Tibial artery (tissue), 4 donors: ENCODE data around the gene RBM45.

ENCODE experiments used
- DNase-seq, 2 donors: peaks; one replicate each; pipeline ENCODE4 v3.0.0-alpha.2; 2019
- H3K27ac ChIP-seq, 2 donors: fragments of 200-600 bp; sonication (generic) in 1 of 2; 1 replicate in 1 of 2; 2 replicates in 1 of 2; pipeline ENCODE4 v1.5.1; 2018 to 2019; ENCODE audit warnings: mild to moderate bottlenecking in 1 of 2
- H3K27me3 ChIP-seq, 2 donors: fragments of 200-600 bp; sonication (generic) in 1 of 2; one replicate each; pipeline versions ENCODE4 v1.5.1 to v1.6.0; 2016 to 2019
- H3K36me3 ChIP-seq, 3 donors: fragments of 200-600 bp; sonication (generic) in 2 of 3; one replicate each; pipeline ENCODE4 v1.5.1; 2016 to 2019; ENCODE audit warnings: mild to moderate bottlenecking in 2 of 3
- H3K4me1 ChIP-seq, 4 donors: fragments of 200-600 bp; sonication (generic) in 2 of 4; 1 replicate in 3 of 4; 2 replicates in 1 of 4; pipeline ENCODE4 v1.5.1; 2016 to 2019
- H3K4me3 ChIP-seq, 2 donors: fragments of 200-600 bp; sonication (generic) in 1 of 2; 1 replicate in 1 of 2; 2 replicates in 1 of 2; pipeline ENCODE4 v1.5.1; 2018 to 2019; ENCODE audit warnings: mild to moderate bottlenecking in 2 of 2
- H3K9me3 ChIP-seq, 3 donors: fragments of 200-600 bp; sonication (generic) in 1 of 3; one replicate each; pipeline ENCODE4 v1.5.1; 2016 to 2019
- intact Hi-C: fragments of 100-400 bp; cut with DNase I; formaldehyde crosslinking; loops from one replicate; pipeline ENCODE4 v1.15.0; 2023; ENCODE audit warnings: low total_unique reads
- TF ChIP-seq, protein P1 (sequence below), 2 experiments: fragments of 200-600 bp in 1 of 2; fragments of 450-650 bp in 1 of 2; IDR thresholded peaks; one replicate each; pipeline ENCODE4 v1.5.1; 2017 to 2019; ENCODE audit warnings: antibody characterized with exemption in 2 of 2, mild to moderate bottlenecking in 1 of 2, moderate library complexity in 1 of 2

The RBM45 gene

DNA sequence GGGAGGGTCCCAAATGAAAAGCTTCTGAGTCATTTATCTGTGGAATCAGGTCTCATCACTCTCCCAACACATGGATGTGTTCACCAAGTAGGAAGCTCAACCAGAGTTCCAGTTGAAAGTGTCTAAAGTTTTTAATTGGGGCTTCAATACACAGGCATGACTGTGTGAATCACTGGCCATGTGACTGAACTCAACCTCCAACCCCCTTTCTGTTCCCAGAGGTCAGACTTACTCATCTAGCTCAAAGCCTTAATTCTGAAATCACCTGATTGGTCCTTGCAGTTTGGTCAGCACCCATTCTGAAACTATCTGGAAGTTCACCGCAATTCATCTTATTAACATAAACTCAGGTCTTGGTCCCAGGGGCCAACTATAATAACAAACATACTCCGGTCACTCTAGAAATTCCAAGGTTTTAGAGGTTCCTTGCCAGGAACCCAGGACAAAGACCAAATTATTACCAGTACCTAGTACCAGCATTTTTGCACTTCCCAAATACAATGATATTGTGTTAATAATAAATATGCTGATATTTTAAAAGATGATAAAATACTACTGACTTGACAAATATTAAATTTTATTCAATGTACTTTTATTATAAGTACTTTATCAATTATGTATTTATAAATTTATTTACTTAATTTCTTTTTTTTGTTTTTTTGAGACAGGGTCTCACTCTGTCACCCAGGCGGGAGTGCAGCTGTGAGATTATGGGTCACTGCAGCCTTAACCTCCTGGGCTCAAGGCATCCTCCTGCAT, 10.7 kb upstream of the RBM45 start:
- Histone ChIP-seq H3K9me3 (no peaks in the 10 kb centered on the region), H3K27me3 (no peaks in the 10 kb centered on the region), H3K27ac (no peak overlapping the region), H3K4me1 (no peaks in the 10 kb centered on the region), H3K36me3 (no peaks in the 10 kb centered on the region), H3K4me3 (no peak overlapping the region)
- no peak for DNase-seq
- TF ChIP-seq, protein P1, sequence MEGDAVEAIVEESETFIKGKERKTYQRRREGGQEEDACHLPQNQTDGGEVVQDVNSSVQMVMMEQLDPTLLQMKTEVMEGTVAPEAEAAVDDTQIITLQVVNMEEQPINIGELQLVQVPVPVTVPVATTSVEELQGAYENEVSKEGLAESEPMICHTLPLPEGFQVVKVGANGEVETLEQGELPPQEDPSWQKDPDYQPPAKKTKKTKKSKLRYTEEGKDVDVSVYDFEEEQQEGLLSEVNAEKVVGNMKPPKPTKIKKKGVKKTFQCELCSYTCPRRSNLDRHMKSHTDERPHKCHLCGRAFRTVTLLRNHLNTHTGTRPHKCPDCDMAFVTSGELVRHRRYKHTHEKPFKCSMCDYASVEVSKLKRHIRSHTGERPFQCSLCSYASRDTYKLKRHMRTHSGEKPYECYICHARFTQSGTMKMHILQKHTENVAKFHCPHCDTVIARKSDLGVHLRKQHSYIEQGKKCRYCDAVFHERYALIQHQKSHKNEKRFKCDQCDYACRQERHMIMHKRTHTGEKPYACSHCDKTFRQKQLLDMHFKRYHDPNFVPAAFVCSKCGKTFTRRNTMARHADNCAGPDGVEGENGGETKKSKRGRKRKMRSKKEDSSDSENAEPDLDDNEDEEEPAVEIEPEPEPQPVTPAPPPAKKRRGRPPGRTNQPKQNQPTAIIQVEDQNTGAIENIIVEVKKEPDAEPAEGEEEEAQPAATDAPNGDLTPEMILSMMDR (IDR thresholded peaks at IDR 0.05), result no peak
- intact Hi-C loops, result no loop called here

DNA sequence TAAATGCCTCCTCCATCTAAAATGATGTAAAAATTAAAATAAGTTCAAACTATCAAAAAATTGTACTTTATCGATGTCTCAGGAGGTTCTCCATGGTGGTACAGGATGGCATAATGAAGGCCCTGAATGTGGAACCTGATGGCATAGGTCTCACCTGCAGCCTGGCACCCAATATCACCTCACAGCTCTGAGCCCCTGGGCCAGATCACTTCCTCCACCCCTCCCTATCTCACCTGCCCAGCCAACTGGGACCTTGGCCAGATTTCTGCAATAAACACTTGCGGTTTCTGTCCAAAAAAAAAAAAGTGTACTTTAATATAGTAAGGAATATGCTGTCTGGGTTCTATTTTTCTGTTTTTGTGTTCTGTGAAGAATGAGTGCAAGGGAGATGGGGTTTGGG, 6.7 kb upstream of the RBM45 start:
- Histone ChIP-seq H3K4me3 (no peak overlapping the region), H3K9me3 (no peaks in the 10 kb centered on the region), H3K4me1 (no peaks in the 10 kb centered on the region), H3K27ac (no peak overlapping the region), H3K36me3 (no peaks in the 10 kb centered on the region), H3K27me3 (no peaks in the 10 kb centered on the region)
- TF ChIP-seq, protein P1 (IDR thresholded peaks at IDR 0.05), result no peak
- DNase-seq, result no peak
- intact Hi-C loops, result no loop called here

DNA sequence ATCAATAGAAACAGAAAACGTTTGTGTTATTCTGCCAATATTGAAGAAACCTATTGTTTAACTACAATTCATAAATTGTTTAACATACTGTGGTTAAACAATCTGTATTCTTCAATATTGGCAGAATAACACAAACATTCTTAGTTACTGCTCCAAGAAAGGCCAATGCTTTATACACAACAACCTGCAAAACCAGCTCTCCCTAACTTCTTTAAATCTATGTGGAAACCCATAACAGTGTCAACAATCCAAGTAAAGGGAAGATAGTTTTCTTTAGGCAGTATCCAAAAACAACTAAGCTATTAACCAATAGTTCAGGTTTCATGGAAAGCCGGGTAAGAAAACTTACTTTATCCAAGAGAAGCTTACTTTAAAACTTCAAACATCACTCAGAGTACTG, 6.2 kb upstream of the RBM45 start:
- intact Hi-C loops, result no loop called here
- TF ChIP-seq, protein P1 (IDR thresholded peaks at IDR 0.05), result no peak
- no peaks in the 10 kb centered on the region for H3K9me3 ChIP-seq

DNA sequence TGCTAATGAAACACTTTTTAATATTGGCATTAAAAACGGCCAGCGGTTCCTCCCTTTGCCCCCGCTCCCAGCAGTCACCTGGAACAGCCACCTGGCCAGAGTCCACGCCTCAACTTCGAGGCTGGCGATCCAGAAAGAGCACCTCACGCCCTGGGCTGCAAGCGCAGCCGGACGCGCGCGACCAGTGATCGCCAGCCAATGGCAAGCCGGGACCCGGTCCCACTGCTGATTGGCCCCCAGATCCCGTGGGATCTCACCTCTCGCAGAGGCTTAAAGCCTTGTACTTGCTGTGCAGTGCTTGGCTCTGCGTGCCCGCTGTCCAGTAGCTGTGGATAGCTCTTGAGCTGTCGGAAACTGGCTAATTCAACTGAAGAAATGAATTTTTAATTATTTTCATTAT, 4.1 kb upstream of the RBM45 start:
- no peak overlapping the region for H3K27ac ChIP-seq
- no peak overlapping the region for H3K4me3 ChIP-seq
- TF ChIP-seq, protein P1 (IDR thresholded peaks at IDR 0.05), result no peak
- intact Hi-C loops, result no loop called here
- no peaks in the 10 kb centered on the region for H3K27me3 ChIP-seq
- H3K36me3 ChIP-seq, result no peaks in the 10 kb centered on the region
- no peaks in the 10 kb centered on the region for H3K9me3 ChIP-seq
- no peak for DNase-seq
- peaks cover 0 to 11% (median 6%) of the 10 kb centered on the region in 4 donors for H3K4me1 ChIP-seq

More for the DNA sequence above, 6.2 kb upstream of the RBM45 start:
- H3K4me1 ChIP-seq, result no peaks in the 10 kb centered on the region
- no peak overlapping the region for H3K27ac ChIP-seq
- H3K4me3 ChIP-seq, result no peak overlapping the region
- DNase-seq, result no peak
- no peaks in the 10 kb centered on the region for H3K36me3 ChIP-seq
- H3K27me3 ChIP-seq, result no peaks in the 10 kb centered on the region

DNA sequence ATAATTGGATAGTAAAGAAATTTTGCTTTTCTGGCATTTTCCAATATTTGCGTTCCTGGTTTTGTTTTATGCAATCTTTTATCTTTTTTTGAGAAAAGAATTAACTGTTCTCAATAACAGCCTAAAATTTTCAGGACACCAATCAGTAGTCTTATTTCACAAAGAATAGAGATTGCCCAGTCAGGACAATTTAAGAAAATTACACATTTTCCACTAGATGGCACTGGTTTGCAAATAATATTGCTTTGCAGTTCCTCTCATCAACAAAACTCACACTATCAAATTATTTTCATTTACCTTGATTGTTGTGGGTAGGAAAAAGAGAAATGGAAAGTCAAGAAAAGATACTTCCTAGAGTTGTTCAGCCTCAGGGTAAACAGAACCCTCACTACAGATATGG, 2.4 kb upstream of the RBM45 start:
- Histone ChIP-seq H3K27ac (no peak overlapping the region), H3K9me3 (no peaks in the 10 kb centered on the region), H3K27me3 (no peaks in the 10 kb centered on the region), H3K4me3 (no peak overlapping the region), H3K36me3 (no peaks in the 10 kb centered on the region), H3K4me1 (peaks cover 0 to 25% (median 12%) of the 10 kb centered on the region in 4 donors)
- no peak for DNase-seq
- intact Hi-C loops, result loop anchor here (5.0 kb wide), 1 partner anchor 172 kb away; no protein-coding TSS in a partner anchor
- TF ChIP-seq, protein P1 (IDR thresholded peaks at IDR 0.05), result peak; percentile 35 to 40
